Inferior parietal cortex (tissue), 1 donor: ENCODE measurements around the gene CFAP20.
A peak's percentile ranks its signal among the peaks of the same experiment; 100 is the strongest.

Experiments used
- DNase-seq: peaks from one replicate; pipeline ENCODE4 v3.0.0-alpha.2; 2016; ENCODE audit errors: extremely low spot score

Gene CFAP20

DNA sequence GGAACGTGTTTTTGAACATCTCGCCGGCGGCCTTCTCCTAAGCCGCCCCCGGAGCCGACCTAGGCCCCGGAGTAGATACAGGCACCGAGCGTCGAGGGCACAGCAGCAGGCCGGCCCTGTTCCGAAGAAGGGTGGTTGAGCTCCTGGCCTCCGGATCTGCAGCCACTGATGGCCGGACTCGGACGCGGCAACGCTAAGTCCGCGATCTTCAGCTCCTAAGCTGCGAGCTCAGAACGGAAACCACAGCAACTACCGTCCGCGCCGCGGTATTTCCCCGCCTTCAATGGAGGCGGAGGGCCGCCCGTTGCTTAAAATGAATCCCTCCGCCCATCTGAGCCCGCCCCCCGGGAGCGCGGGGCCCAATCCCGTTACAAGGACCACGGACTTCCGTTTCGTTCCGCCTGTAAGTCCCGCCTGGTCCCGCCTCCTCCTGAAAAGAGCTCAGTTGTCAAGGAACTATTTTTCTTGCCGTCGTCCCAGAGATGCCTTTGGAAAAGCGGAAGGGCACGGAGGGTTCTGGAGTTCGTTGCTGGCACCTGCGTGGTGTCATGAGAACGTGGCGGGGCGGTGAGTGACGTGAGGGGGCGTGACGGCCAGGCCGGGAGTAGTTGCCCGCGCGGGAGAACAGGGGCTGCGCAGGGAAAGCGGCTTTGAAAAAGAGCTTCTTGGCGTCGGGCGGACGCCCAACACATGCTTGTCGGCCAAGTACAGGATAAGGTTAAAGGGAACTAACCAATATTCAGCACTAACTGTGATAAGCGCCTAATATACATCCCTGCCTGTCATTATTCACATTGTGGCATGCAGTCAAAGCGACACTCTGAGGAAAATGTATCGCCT lies at the start of gene CFAP20:
CFAP20 (minus strand) TSS at position 285 of the 840 bp plus-strand sequence; CDS start at position 19, 266 bp downstream.
- DNase-seq: peak; percentile 98

DNA sequence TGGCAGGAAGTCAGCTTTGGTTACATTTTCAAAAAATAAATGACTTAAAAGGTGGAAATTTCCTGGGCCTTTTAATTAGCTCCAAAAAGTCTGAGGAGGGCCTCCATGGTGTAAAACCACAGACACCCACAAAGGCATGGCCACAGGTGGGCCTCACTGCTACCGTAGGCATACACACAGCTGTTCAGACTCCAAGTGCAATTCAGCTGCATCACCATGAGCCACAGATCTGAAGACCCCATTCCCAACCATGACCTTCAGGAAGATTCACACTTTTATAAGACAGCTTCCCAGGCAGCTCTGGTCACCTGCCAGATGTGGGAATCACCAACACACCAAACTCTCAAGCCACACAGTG lies 48.2 kb upstream of the CFAP20 start:
- DNase-seq: no peak

DNA sequence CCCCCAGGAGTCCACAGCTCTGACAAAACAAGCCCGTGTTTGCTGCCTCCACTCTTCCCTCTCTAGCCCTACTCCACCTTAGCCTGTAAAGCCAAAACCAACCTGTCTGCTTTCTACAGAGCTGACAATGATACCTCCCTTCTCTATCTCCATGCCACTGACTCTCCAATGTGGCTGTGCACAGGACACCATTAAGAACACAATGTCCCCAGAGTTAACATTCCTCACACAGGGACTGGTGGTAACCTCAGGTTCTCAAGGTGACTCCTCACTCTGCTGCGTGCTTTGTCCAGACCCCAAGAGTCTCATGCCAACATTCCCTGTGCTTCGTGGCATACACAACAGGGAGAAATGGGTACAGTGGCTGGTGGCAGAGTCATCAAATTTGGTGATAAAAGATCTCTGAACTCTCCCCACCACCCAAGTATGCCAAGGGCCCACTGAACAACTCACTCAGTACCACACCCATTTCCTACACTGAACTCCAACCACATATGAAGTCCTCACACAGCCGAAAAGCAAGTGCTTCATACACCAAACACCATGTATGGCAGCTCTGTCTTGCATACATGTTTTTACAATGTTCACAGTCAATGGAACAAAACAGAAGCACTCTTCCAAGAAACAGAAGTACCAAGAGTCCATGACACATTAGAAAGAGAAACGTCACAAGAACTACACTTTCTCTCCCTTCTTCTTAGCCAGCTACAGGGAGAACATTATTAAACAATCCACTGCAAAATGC lies 47.6 kb upstream of the CFAP20 start:
- no peak for DNase-seq

DNA sequence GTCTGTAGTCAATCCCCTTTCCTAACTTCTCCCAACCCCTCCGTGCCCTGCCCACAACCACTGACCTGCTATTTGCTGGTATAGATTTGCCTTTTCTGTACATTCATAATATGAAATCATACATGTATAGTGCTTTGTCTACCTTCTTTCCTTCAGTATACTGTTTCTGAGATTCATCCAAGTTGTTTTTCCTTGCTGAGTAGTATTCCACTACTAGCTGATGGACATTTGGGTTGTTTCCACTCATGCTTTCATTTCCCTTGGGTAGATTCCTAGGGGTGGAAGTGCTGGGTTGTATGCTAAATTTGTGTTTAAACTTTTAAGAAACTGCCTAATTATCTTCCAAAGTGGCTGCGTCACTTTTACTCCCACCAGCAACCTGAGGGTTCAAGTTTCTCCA lies 41.0 kb upstream of the CFAP20 start:
- DNase-seq: no peak

DNA sequence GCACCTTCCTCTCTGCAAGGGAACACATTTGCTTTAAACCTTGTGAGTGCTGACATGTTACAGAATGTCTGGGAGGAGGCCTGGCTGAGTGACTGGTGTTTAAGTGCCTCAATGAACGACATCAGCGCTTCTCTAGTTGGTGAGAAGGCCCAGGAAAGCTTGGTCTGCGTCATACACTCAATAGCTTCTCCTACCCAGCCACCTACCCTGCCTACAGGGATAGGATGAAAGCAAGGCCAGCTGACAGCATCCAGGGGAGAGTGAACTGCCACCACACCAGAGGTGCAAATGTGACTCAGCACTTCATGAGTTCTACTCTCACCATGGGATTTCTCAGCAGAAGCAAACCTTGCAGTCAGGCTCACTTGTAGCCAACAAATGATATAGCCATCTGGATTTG lies 31.7 kb upstream of the CFAP20 start:
- no peak for DNase-seq

DNA sequence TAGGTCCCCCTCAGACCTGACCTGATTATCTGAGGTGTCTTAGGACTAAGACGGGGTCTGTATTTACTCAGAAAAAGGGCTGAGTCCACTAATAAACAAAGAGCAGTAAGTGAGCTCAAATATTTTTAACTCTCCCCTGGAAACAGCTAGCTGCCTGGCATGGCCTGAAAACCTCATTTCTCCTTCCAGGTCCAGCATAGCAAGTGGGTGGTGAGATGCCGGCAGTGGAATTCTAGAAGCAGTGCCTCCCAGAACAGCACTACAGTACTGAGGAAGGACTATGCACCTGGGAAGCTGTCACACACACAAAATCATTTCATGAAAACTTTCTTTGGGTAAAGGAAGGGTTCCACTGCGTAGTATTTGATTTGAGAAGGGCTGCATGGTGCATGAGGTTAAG lies 29.5 kb upstream of the CFAP20 start:
- DNase-seq: no peak

DNA sequence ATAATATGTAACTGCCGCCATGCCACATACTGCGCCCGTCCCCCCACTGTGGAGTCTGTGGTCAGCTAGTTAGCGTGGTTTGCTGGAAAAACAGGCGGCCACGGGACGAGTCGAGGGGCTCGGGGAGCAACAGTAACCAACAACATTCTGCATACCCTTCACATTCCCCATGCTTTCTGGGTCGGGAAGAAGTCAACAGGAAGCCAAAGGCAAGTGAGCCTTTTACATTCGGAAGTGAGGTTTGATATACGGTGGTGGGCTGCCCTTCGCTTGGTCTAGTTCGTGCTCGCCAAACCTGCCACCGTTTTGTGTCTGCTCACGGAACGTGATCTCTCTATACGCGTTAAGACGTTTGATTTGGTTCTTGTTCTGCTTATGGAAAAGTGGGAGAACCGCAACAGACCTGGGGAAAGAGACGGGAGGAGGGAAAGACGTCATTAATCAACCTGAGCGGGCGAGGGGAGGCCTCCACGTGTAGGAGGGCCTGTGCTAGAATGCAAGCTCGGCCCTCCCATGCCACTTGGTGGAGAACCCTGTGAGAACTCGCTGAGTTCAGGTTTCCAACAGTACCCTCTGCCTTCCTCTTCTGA lies 28.9 kb upstream of the CFAP20 start:
- no peak for DNase-seq

DNA sequence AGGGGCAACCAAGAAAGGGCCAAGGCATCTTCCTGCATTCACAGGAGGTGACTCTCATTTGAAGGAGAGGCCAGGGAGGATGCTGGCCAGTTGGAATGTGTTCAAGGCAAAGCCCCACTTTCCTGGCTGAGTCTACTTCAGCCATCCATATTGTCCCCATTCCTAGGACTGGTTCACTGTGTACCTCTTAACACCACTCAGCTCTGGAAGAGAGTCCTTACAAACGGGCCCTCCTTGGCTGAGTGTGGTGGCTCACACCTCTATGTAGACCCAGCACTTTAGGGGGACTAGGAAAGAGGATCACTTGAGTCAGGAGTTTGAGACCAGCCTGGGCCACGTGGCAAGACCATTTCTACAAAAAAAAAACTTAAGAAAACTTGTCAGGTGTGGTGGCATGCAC lies 28.1 kb upstream of the CFAP20 start:
- no peak for DNase-seq

DNA sequence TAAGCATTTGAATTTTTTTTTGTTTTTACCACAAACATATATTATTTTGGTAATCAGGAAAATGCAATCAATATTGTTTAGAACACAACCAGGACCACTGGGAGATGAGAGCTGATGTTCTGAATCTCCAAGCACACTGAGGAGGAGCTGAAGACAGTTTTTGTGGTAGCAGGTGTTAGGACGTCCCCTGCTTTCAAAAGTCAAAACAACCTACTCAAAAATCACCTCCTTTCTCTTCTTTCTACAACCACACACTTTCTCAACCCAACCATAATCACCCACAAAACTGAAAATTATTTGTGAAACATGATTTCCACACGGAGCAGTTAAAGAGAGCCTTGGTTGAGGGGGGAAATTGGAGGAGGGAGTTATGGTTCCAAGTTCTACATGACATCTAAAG lies 26.7 kb upstream of the CFAP20 start:
- DNase-seq: no peak

DNA sequence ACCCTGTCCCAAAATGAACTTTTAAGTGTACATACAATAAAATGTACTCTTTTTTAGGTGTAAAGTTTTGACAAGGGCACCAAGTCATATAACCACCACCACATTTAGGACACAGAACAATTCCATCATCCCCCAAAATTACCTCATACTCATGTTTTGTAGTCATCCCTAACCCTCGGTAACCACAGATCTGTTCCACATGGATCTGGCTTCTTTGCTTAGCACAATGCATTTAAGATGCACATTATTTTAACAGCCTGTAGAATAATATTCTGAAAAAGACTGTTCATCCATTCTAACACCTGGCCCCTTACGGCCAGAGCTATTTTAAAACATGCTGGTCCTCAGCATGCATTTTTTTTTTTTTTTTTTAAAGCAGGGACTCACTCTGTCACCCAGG lies 25.2 kb upstream of the CFAP20 start:
- no peak for DNase-seq

DNA sequence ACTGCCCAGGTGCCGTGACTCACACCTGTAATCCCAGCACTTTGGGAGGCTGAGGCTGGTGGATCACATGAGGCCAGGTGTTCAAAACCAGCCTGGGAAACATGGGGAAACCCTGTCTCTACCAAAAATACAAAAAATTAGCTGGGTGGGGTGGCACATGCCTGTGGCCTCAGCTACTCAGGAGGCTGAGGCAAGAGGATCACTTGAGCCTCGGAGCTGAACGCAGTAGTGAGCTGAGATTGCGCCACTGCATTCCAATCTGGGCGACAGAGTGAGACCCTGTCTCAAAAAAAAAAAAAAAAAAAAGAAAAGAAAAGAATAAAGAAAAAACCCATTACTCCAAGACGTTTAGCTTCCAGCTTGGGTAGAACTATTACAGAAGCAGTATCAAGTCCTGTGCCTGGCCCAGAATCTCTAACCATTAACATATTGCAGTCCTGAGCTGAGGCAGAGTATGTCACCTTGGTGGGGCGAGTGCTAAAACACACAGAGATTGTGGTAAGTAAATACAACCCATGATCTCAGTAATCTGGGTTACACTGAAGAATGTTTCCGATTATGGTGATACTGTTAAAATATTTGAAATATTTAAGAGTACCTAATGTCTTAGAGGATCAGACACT lies 23.2 kb upstream of the CFAP20 start:
- no peak for DNase-seq

DNA sequence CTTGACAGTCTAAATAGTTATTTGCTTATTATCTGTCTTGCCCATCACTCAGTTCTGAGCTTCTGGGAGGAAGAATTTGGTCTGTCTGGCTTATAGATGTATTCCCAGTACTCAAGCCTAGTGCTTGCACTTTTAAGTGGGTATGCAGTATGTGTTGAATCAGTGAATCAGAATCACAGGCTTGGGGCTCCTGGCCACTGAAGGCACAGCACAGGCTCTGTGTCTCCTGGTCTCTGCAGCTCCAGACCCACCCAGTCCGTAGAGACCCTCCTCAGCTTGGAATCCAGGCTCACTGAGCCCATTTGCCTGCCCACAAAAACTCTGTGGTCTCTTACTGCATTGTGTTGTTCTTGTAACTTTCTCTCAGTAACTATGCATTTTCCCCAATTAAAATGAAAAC lies 19.3 kb upstream of the CFAP20 start:
- DNase-seq: no peak

DNA sequence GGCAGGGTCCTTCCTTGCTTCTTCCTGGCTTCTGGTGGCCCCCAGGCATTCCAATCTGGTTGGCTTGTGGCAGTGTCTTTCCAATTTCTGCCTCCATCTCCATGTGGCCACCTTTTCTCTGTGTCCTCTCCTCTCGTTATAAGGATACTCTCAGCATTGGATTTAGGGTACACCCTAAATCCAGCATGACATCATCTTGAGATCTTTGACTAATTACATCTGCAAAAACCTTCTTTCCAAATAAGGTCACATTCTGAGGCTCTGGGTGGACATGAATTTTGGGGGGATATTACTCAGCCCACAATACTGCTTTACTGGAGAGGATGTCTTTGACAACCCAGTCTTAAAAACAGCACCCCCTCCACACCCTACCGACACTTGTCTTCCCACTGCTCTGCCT lies 18.9 kb upstream of the CFAP20 start:
- no peak for DNase-seq

DNA sequence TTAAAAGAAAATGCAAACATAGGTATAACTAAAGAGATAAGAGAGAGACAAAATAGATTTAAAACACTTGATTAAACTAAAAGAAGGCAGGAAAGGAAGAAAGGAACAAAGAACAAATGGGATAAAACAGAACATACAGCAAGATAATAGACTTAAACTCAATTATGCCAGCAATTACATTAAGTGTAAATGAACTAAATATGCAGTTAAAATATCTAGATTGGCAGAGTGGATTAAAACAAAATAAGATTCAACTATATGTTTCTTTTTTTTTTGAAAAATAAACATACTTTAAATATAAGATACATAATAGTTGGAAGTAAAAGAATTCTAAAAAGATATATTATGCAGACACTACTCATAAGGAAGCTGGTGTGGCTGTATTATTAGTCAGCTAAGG lies 9.7 kb upstream of the CFAP20 start:
- no peak for DNase-seq

DNA sequence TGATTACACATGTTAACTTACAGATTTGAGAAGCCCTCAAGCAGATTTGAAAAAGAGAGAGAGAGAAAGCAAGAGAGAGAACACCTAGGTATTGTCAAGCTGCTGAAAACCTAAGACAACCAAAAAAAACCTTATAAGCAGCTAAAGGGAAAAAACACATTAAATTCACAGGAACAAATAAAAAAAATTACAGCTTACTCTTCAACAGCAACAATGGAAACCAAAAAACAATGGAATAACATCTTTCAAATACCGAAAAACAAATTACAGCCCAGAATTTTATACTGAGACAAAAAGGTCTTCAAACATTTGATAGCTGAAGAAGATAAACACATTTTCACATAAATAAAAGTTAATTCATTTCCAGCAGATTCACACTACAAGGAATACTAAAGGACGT lies 8.4 kb upstream of the CFAP20 start:
- DNase-seq: no peak

DNA sequence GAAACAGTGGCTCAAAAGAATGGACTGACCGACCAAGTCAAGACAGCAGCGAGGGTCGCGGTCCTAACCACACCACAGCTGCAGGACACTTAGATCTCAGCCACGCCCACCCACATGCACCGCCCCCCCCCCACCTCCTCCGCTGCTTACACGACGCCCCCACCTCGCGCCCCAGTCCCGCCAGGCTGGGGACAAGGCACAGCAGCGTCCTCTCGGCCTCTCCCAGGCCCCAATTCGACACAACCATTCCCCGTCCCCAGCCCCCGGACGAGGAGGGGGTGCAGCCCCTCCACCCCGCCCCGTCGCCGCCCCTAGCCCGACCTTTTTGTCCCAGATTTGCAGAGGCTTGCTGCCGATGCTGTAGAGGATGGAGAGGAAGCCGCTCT lies 477 bp downstream of the CFAP20 start:
- DNase-seq: no peak

DNA sequence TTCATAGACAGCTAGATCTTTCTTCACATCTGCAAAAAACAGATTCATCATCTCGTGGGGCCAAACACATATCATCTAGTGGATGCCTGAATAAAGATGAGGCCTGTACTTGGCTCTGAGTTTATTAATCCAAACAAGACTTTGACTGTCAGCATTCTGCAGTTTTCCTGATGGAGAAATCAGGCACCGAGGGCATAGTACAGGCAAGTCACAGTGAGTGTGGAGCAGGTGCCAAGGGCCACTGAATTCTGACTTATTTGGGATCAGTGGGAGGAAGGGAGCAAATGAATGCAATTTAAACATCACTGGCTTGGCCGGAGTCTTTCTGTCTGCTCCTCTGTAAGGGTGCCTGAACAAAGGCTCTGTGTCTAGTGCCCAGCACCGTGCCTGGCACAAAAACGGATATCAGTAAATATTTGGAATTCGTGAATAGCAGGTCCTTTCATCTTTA lies 975 bp downstream of the CFAP20 start:
- DNase-seq: peak; percentile 55

DNA sequence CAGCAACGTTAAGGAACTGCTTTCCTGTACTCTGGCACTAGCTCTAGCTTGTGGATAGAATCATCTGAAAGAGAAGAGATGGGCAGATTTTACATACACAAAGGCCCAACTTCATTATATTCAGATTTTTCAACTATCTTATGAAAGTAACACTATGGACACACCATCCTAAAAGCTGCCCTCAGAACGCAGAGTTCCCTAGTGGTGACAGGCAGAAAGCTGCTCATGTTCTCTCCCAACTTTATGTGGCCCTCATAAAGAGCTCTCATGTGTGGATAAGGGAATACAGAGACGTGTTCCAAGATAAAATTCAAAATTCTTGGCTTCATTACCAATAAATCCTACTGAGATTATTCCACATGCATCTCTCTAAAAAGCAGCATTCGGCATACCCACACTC lies 1.5 kb downstream of the CFAP20 start:
- no peak for DNase-seq

DNA sequence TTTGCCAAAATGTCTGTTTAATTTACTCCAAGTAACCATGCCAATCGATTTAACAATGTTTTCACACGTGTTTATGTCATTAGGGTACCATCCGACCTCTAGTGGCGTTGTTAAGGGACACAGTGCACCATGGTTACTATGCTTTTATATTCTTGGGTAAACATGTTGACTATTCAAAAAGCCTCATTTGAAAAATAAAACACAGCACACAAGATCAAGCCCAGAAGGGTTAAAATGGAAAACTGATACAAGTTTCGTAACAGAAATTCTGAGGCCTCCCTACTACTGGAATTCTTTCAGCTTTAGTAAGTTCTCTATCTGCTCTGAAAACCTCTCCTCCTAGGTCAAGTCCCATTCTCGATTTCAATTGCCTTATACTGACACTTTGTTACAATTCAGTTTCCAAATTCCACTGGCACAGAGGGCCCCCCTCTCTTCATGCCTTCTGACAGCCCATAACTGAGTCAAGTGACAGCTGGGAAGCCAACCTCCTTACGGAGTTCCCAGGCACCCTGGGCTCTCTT lies 2.1 kb downstream of the CFAP20 start:
- DNase-seq: peak; percentile 65

DNA sequence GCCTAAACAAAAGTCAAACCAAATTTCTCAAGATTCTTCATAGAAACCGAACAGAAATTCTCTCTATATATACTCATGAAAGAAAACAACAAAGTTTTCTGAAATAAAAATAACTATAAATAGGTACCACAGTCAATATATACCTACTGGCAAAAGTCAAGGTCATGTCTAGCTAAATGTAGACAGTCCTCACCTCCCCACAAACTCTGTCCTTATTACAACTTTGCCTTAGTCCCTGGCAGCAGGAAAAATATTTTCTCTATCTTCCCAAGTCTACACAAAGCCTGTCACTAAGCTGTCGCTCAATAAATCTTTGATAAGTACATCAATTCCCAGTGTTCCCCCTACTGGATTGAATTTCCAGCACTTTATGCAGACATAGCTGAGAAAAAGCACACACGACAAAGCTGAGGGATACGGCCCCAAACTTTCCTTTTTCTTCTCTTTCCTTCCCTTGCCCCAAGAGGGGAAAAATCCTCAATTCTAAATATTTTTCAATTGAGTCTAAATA lies 2.7 kb downstream of the CFAP20 start:
- no peak for DNase-seq

DNA sequence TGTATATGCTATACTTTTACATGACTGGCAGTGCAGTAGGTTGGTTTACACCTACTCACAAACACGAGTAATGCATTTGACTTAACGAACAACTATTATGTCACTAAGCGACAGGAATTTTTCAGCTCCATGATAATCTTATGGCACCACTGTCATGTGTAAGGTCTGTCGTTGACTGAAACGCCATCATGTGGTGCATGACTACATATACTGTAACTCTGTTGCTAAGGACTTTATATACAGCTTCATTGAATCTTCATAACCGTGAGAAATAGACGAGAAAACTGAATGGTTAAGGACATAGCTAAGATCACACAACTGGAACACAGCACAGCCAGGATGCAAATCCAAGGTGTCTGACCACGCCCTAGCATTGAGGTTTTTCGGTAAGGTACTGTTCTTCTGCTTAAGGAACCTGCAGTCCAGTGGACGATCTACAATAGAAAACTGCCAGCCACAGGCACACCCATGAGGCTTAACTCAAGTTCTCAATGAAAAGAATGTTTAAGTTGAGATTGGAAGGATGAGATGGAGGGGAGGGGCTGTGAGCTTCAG lies 3.3 kb downstream of the CFAP20 start:
- no peak for DNase-seq

DNA sequence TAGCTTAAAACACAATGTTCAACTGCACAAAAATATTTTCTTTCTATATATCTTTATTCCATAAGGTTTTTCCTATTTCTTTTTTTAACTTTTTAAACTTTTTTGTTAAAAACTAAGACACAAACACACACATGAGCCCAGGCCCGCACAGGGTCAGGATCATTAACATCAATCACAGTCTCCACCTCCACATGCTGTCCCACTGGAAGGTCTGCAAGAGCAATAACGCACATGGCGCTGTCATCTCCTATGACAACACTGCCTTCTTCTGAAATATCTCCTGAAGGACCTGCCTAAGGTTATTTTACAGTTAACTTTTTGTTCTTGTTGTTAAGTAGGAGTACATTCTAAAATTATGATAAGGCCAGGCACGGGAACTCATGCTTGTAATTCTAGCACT lies 4.1 kb downstream of the CFAP20 start:
- no peak for DNase-seq
